GM18498 (cell line): Measurements from ENCODE around the gene TRAPPC10.
"Not testable (repeated sequence)": the region's sequence is repeated elsewhere in the genome, so short reads cannot be mapped to it uniquely, and the experiment has no call there.

ENCODE experiments used
- ATAC-seq: cut with Tn5 transposase; IDR thresholded peaks from one replicate; pipeline ENCODE4 v1.9.1; 2021; ENCODE audit warnings: mild to moderate bottlenecking, moderate library complexity; ENCODE audit not compliant: unreplicated experiment

Gene TRAPPC10

GRCh38 chr21:44084496-44085241 is 72.6 kb downstream of the TRAPPC10 start:
- no peak for ATAC-seq

GRCh38 chr21:44085491-44086321 is 73.6 kb downstream of the TRAPPC10 start:
- no peak for ATAC-seq

- no peak for ATAC-seq
Observed at GRCh38 chr21:44086636-44087425, 74.7 kb downstream of the TRAPPC10 start.

- no peak for ATAC-seq
Observed at GRCh38 chr21:44087426-44088400, 75.6 kb downstream of the TRAPPC10 start.

DNA sequence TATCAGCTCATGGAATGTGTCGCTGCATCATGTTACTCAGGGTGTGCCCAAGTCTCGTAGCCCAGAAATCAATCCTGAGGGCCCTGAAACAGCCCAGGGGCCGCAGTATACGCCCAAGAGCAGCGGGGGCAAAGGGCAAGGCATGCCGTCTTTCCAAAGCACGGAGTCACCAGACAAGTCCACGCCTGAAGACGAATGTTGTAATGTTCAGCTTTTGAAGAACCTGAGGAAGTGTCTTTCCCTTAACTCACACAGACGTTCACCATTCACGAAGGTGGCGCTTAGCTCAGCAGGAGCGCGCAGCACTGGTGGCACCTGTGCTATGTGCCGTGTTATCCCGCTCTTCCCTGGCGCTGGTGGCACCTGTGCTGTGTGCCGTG is 76.3 kb downstream of the TRAPPC10 start:
- no peak for ATAC-seq

DNA sequence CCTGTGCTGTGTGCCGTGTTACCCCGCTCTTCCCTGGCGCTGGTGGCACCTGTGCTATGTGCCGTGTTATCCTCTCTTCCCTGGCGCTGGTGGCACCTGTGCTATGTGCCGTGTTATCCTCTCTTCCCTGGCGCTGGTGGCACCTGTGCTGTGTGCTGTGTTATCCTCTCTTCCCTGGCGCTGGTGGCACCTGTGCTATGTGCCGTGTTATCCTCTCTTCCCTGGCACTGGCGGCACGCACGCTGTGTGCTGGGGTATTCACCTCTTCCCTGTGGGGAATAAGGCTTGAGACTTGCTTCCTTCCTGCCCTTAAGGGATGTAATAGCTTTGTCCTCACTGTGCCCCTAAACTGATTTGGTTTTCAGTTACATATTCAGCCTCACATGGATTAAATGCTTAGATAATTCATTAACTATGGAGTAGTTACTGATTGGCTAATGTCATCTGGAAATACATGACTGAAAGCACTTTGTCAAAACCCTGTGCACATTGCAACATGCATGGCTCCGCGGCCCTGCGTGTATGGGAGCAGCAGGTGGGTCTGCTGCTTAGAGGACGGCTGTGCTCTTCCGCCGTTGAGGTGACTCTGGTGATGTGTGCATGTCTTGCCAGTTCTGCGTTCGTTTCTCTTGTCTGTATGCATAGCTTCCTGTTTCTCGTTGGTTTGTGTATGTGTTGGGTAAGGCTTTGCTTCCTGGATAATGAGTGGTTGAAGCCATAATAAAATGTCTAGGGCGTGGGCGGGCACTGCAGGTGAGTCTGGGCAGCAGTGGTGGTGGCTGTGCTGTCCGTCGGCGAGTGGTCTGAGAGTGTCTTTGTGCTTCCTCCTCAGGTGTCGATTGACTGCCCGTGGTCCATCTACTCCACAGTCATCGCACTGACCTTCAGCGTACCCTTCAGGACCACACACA is 77.1 kb downstream of the TRAPPC10 start:
- no peak for ATAC-seq

DNA sequence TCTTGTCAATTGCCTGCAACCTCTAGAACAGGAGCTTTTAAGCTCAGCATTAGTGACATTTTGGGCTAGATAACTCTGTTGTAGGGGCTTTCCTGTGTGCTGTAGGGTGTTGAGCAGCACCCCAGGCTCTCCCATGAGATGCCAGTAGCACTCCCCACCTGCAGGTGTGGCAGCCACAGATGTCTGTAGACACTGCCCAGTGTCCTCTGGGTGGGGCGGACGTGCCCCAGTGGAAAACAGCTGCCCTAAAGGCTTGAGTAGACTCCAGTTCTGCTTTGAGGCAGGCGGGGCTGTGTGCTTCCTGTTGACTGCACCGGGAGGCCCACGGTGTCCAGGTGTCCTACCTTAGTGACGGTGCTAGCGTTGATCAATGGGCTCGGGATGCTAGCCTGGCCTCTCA is 78.2 kb downstream of the TRAPPC10 start:
- no peak for ATAC-seq

DNA sequence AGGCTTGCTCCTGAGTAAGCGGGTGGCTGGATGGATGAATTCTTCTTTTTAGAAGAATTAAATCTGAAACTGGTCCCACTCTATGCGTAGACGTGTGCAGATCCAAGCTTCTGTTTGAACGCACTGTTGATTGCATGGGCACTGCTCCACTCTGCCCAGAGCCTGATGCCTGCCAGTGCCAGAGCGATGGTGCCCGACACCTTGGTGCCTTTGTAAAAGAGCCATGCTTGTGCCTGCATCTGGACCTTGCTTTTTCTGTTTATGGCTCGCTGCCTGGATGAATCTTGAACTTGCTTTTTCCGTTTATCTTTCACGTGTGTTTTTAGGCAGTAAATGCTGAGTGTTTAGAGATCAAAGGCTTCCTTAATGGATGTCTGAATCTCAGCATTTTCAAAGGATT is 80.1 kb downstream of the TRAPPC10 start:
- no peak for ATAC-seq

DNA sequence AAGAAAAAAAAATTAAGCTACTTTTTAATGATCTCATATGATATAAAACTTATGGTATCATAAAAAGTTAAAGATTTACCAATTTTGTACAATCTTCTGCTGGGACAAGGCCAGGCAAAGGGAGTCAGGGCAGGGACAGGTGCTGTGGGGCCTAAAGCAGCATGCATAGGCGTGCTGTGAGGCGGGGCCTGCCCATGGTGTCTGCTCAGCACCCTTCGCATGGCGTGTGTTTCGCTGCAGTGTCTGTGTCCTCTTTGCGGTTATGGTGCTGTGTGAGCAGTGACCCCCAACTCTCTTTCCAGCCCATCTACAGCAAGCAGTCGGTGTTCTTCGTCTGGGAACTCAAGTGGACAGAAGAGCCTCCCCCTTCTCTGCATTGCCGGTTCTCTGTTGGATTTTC is 81.7 kb downstream of the TRAPPC10 start:
- no peak for ATAC-seq

GRCh38 chr21:44094832-44095231 is 82.7 kb downstream of the TRAPPC10 start:
- no peak for ATAC-seq

DNA sequence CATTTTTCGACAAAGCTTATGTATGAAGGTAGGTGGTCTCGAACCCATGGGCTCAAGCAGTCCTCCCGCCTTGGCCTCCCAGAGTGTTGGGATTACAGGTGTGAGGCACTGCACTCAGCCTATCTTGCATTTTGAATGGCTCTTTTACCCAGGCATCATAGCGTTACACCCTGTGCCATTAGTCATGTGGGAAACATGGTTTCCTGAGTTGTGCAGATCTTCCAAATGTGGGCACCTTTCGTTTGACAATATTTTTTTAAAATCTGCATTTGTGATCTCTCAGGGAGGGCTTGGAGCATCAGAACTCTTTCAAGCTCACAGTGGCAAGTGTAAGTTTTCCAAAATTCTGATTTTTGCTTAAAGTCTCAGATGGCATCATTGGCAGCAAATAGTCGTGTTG is 86.4 kb downstream of the TRAPPC10 start:
- ATAC-seq, result not testable (repeated sequence)

DNA sequence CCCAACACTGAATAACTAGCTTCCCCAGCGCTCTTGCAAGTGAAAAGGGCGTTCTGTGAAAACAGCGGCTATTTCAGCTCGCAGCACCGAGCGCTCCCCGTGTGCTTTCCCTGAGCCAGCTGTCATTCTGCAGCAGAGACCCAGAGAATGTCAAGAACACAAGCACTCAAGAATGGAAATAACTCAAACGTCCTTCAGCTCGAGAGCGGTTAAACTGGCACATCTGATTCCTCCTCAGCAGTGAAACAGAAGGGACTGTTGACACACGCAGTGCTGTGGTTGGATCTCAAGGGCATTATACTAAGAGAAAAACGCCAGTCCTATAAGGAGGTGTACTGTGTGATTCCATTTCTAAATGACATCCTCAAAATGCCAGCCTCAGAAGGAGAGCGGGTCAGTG is 86.9 kb downstream of the TRAPPC10 start:
- not testable (repeated sequence) for ATAC-seq

DNA sequence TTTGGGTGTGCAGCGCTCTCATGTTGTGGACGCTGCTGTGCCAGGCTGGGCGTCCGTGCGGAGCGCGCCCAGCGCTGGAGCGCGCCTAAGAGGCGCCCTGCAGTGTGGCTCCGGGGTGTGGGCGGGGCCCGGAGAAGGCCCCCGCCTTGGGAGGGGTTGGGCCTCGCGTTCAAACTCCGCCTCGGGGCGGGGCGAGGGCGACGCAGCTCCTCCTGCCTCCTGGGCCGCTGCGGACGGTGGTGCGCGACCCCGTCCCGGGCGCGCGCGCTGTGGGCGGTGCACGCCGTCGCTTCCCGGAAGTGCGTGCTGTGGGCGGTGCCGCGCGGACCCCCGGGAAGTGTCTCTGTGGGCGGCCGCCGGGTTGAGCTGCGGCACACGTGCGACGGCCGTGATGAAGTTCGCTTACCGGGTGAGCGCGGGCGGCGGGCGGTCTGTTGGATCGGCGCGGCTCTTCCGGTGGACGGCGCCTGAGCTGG is 95.0 kb downstream of the TRAPPC10 start, which contains the start of gene PWP2:
TSS of gene PWP2 (plus strand) at position 374 of the 476 bp plus-strand sequence. CDS start at position 392, 18 bp downstream.
- ATAC-seq, result peak; percentile 88

DNA sequence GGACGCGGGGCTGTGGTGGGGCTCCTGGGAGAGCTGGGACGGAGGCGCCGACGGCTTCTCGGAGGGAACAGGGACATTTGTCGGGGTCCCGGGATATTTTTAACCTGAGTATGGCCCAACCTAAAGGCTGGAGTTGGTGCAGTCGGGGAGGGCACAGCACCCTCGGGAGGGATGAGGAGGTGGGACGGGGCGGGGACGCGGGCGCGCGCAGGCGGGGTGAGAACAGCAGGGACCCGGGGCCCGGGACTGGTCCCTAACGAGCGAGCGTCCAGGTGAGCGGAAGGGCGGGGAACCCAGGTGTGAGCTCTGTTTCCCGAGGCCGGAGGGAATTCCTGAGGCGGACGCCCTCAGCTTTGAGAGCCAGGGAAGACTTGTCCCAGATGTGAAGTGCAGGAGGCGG is 95.5 kb downstream of the TRAPPC10 start:
- ATAC-seq, result peak; percentile 21

- not testable (repeated sequence) for ATAC-seq
Observed at GRCh38 chr21:44113702-44114371, 101.7 kb downstream of the TRAPPC10 start.

- not testable (repeated sequence) for ATAC-seq
Observed at GRCh38 chr21:44122131-44122530, 110.0 kb downstream of the TRAPPC10 start.

- not testable (repeated sequence) for ATAC-seq
Observed at GRCh38 chr21:44127827-44128226, 115.7 kb downstream of the TRAPPC10 start.

GRCh38 chr21:44133715-44134057 is 121.6 kb downstream of the TRAPPC10 start:
- not testable (repeated sequence) for ATAC-seq
